GM12892 (cell line): Measurements from ENCODE around the gene GCK.

ENCODE experiments used
- POLR2A ChIP-seq: IDR thresholded peaks from 2 replicates; pipeline ENCODE4 v1.6.1; 2011; ENCODE audit warnings: low read depth, low read length, control low read depth
- POLR2AphosphoS5 ChIP-seq: IDR thresholded peaks from 2 replicates; pipeline ENCODE4 v1.6.1; 2011; ENCODE audit warnings: low read depth, low read length, control low read depth
- TAF1 ChIP-seq: IDR thresholded peaks from 2 replicates; pipeline ENCODE4 v1.6.1; 2011; ENCODE audit warnings: low read depth, mild to moderate bottlenecking, control low read depth, low read length, borderline replicate concordance

DNA sequence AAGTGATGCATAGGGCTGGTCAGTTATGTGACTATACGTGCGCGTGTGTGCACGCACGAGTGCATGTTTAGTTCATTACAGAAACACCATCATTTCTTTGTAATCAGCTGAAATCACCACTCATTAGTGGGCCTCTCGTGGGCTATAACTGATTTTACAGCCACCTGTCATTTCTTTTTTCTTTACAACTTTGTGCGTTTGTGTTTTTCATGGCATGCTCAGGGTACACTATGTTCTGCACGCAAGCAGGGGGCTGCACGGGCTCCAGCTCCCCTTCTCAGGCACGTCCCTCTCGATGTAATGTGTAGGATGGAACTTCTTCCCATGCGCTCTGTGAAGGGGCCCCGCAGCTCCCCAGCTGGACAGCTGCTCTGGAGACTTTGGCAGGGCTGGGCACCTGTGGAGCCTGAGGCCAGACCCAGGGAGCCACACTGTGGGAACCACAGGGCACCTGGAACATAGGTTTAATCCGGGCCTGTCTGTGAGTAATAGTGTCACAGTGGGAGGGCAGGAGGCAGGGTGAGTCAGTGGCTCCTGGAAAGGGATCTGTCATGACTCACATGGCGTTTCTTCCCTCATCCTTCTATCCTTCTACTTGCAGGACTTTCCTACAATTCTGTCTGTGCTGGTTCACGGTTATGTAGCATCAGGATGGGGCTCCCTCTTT is 4.9 kb downstream of the GCK start:
- no peak for TF ChIP-seq POLR2A
- no peak for TF ChIP-seq POLR2AphosphoS5
- no peak for TF ChIP-seq TAF1
